DND-41 (cell line): ENCODE data around the gene POLD2.

Experiments
- ATAC-seq: fragments of 200-7000 bp; cut with Tn5 transposase; 3 replicates; pipeline ENCODE4 v1.9.1; 2021; ENCODE audit warnings: low read depth; ENCODE audit not compliant: insufficient read depth
- DNase-seq: peaks from one replicate; pipeline ENCODE4 v3.0.0-alpha.2; 2020
- H2AFZ ChIP-seq: 2 replicates; pipeline ENCODE4 v1.6.0; 2012; ENCODE audit warnings: low read depth, low read length
- H3K27ac ChIP-seq: 2 replicates; pipeline ENCODE4 v1.5.1; 2012; ENCODE audit warnings: low read length, inconsistent platforms
- H3K27me3 ChIP-seq: fragments of 200-600 bp; sonication (generic); 2 replicates; pipeline ENCODE4 v1.6.0; 2012; ENCODE audit warnings: low read length, mild to moderate bottlenecking, inconsistent platforms; ENCODE audit not compliant: insufficient read depth, poor library complexity
- H3K36me3 ChIP-seq: 2 replicates; pipeline ENCODE4 v1.5.1; 2012; ENCODE audit warnings: low read length, inconsistent platforms; ENCODE audit not compliant: insufficient read depth
- H3K4me1 ChIP-seq: 2 replicates; pipeline ENCODE4 v1.5.1; 2012; ENCODE audit warnings: mild to moderate bottlenecking, low read length; ENCODE audit not compliant: insufficient read depth
- H3K4me2 ChIP-seq: 2 replicates; pipeline ENCODE4 v1.6.0; 2012; ENCODE audit warnings: mild to moderate bottlenecking, moderate library complexity, low read length, inconsistent platforms; ENCODE audit not compliant: insufficient read depth
- H3K4me3 ChIP-seq, 2 experiments: fragments of 200-600 bp in 1 of 2; shearing (Covaris generic) in 1 of 2; 2 replicates each; pipeline ENCODE4 v1.5.1; 2012 to 2016; ENCODE audit warnings: inconsistent platforms in 2 of 2, low read length in 2 of 2, mild to moderate bottlenecking in 2 of 2, low read depth in 1 of 2, moderate library complexity in 1 of 2
- H3K79me2 ChIP-seq: 2 replicates; pipeline ENCODE4 v1.6.0; 2012; ENCODE audit warnings: low read length, inconsistent platforms; ENCODE audit not compliant: insufficient read depth
- H3K9ac ChIP-seq: 2 replicates; pipeline ENCODE4 v1.6.0; 2012; ENCODE audit warnings: low read depth, mild to moderate bottlenecking, inconsistent platforms, low read length, moderate library complexity
- H3K9me3 ChIP-seq: 2 replicates; pipeline ENCODE4 v1.5.1; 2012; ENCODE audit warnings: low read length, moderate library complexity, mild to moderate bottlenecking, inconsistent platforms; ENCODE audit not compliant: insufficient read depth, severe bottlenecking
- H4K20me1 ChIP-seq: 2 replicates; pipeline ENCODE4 v1.6.0; 2012; ENCODE audit warnings: low read length; ENCODE audit not compliant: insufficient read depth
- EZH2 ChIP-seq: IDR thresholded peaks from 3 replicates; pipeline ENCODE4 v1.6.1; 2012; ENCODE audit warnings: borderline replicate concordance, low read depth, mild to moderate bottlenecking, moderate library complexity, low read length, inconsistent platforms; ENCODE audit not compliant: severe bottlenecking
- TF ChIP-seq, protein P1 (sequence below): IDR thresholded peaks from 2 replicates; pipeline ENCODE4 v1.5.1; 2012; ENCODE audit warnings: borderline replicate concordance, low read length, moderate library complexity, mild to moderate bottlenecking; ENCODE audit not compliant: poor library complexity, severe bottlenecking; ENCODE audit errors: extremely low read depth

The POLD2 gene

DNA sequence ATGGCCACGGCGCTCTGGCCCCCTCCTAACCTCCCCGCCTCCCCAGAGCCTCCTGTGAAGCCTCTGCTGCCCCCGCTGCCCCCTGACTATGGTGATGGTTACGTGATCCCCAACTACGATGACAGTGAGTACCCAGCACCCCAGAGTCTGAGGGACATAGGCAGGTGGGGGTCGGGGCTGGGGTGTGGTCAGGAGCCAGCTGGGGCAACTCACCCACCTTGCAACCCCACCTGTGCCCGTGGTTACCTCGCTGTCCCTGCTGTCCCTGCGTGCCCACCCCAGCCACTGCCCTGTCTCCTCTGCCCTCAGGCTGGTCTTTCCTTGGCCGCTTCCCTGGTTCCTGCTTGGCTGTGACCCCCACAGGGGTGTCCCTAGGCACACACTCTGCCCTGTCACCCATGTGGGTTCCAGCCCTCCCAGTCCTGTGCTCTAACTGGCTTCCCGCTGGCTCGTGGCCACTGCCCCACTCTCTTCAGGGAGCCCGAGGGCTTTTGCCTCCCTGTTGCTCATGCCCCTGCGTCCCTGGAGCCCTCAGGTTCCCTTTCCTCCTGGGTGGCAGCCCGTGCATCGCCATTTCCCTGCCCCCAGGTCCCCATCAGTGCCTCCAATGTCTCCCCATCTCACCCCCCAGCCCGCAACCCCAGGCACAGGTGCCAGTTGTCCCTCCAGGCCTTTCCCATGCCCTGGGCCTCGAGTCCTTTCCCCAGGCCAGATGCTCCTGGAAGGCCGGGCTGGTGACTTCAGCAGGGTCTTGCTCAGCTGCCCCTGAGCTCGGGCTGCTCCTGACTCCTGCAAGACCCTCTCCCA, 15.2 kb downstream of the POLD2 start:
- no peak for TF ChIP-seq EZH2
- TF ChIP-seq, protein P1, sequence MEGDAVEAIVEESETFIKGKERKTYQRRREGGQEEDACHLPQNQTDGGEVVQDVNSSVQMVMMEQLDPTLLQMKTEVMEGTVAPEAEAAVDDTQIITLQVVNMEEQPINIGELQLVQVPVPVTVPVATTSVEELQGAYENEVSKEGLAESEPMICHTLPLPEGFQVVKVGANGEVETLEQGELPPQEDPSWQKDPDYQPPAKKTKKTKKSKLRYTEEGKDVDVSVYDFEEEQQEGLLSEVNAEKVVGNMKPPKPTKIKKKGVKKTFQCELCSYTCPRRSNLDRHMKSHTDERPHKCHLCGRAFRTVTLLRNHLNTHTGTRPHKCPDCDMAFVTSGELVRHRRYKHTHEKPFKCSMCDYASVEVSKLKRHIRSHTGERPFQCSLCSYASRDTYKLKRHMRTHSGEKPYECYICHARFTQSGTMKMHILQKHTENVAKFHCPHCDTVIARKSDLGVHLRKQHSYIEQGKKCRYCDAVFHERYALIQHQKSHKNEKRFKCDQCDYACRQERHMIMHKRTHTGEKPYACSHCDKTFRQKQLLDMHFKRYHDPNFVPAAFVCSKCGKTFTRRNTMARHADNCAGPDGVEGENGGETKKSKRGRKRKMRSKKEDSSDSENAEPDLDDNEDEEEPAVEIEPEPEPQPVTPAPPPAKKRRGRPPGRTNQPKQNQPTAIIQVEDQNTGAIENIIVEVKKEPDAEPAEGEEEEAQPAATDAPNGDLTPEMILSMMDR: no peak
- DNase-seq: no peak
- peak overlapping the region; percentile 98 for H3K4me2 ChIP-seq
- peaks cover 94% of the 10 kb centered on the region for H3K79me2 ChIP-seq
- peaks cover 87% of the 10 kb centered on the region for H4K20me1 ChIP-seq
- peak overlapping the region; percentile 39; the same call in 1 of the 2 replicates for H3K27ac ChIP-seq
- ATAC-seq: no peak
- peaks cover 89% of the 10 kb centered on the region for H3K36me3 ChIP-seq
- no peak overlapping the region for H2AFZ ChIP-seq
- no peaks in the 10 kb centered on the region for H3K9me3 ChIP-seq
- 0 out of 2 replicates have a peak overlapping the region, but pooled peaks have one; percentile 8 for H3K9ac ChIP-seq
- H3K4me3 ChIP-seq: peak overlapping the region in 1 of 2 experiments; percentile 68; a peak in 2 of 4 replicates
- H3K27me3 ChIP-seq: no peaks in the 10 kb centered on the region
- peaks cover 68% of the 10 kb centered on the region for H3K4me1 ChIP-seq

DNA sequence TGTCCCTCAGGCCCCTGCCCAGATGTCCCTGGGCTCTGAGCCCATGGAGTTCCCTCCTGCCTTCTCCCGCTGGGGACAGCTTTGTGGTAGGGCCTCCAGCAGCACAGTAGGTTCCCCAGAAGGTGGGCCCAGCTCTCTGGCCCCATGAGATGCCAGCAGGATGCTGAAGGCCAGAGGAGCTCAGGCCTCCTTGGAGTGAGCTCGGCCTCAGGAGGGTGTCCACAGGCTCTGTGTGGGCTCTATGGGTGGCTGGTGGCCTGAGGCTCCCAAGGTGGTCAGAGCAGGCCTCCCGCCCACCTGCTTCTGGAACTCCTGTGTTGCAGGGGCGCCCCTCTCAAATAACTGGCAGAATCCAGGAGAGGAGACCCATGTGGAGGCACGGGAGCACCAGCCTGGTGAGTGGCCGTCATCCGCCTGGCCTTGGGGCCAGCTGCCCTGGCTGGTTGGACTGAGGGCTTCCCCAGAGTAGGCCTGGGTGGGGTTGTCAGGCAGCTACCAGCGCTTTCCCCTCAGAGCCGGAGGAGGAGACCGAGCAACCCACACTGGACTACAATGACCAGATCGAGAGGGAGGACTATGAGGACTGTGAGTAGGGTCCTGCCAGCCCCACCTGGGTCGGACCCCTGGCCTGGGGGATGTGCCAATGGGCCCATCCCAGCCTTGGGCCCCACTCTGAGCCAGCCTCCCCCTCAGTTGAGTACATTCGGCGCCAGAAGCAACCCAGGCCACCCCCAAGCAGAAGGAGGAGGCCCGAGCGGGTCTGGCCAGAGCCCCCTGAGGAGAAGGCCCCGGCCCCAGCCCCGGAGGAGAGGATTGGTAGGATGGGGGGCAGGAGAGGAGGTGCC, 16.0 kb downstream of the POLD2 start:
- Histone ChIP-seq H3K4me3 (peak overlapping the region in 1 of 2 experiments; percentile 68; a peak in 3 of 4 replicates), H3K27me3 (no peaks in the 10 kb centered on the region), H3K9me3 (no peaks in the 10 kb centered on the region), H2AFZ (no peak overlapping the region), H3K9ac (peak overlapping the region; percentile 94), H3K36me3 (peaks cover 80% of the 10 kb centered on the region), H3K27ac (peak overlapping the region; percentile 86), H3K79me2 (peaks cover 89% of the 10 kb centered on the region), H3K4me2 (peak overlapping the region; percentile 98), H3K4me1 (peaks cover 76% of the 10 kb centered on the region), H4K20me1 (peaks cover 79% of the 10 kb centered on the region)
- TF ChIP-seq EZH2: no peak
- TF ChIP-seq, protein P1: no peak
- DNase-seq (no peak), ATAC-seq (no peak)

DNA sequence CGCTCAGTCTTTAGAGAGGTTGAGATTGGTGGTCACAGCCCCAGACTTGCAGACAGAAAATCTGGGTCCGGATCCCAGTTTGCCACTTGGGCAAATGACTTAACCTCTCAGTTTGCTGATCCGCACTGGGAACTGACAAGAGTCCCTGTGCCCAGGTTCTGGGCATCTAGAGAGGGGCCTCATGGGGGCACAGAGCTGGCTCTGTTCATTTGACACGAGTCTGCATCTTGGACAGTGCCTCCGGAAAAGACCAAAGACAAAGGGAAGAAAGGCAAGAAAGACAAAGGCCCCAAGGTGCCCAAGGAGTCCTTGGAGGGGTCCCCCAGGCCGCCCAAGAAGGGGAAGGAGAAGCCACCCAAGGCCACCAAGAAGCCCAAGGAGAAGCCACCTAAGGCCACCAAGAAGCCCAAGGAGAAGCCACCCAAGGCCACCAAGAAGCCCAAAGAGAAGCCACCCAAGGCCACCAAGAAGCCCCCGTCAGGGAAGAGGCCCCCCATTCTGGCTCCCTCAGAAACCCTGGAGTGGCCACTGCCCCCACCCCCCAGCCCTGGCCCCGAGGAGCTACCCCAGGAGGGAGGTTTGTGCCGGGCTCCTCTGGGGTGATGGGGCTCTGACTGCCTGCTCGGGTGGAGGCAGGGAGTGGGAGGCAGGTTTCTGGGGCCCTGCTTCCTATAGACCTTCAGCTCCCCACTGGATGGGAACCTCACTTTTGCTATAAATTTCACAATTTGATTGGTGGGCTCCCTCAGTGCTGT, 16.9 kb downstream of the POLD2 start:
- H3K9ac ChIP-seq: peak overlapping the region; percentile 94
- ATAC-seq: no peak

More for the DNA sequence above, 16.9 kb downstream of the POLD2 start:
- peaks cover 71% of the 10 kb centered on the region for H4K20me1 ChIP-seq
- H3K4me2 ChIP-seq: peak overlapping the region; percentile 98
- H2AFZ ChIP-seq: no peak overlapping the region
- no peak for DNase-seq
- no peak for TF ChIP-seq EZH2
- TF ChIP-seq, protein P1: no peak
- H3K27ac ChIP-seq: peak overlapping the region; percentile 86
- H3K9me3 ChIP-seq: no peaks in the 10 kb centered on the region
- H3K4me3 ChIP-seq: peak overlapping the region; percentile 68 to 92; a peak in 3 of 4 replicates
- peaks cover 85% of the 10 kb centered on the region for H3K79me2 ChIP-seq
- peaks cover 72% of the 10 kb centered on the region for H3K36me3 ChIP-seq
- no peaks in the 10 kb centered on the region for H3K27me3 ChIP-seq
- peaks cover 85% of the 10 kb centered on the region for H3K4me1 ChIP-seq
